CD4-positive, alpha-beta T cell (primary cell): Measurements from ENCODE around the gene OXLD1. TPM values are rescaled to one million over a fixed set of nuclear protein-coding genes. Genes with fewer than 3 reads are reported as not detected.

Experiments
- ATAC-seq: fragments of 200-7000 bp; cut with Tn5 transposase; one replicate; pipeline ENCODE4 v1.10.0; 2022; ENCODE audit warnings: mild to moderate bottlenecking; ENCODE audit not compliant: poor library complexity
- CTCF ChIA-PET: fragments of 350-600 bp; sonication (Branson Sonifier 250); formaldehyde crosslinking; loops from one replicate; lab custom pipeline; 2021; ENCODE audit warnings: antibody characterized with exemption, inconsistent platforms; lab: Charles Lee
- POLR2A ChIA-PET: fragments of 350-600 bp; sonication (Branson Sonifier 250); formaldehyde crosslinking; loops from one replicate; lab custom pipeline; 2021; ENCODE audit warnings: antibody characterized with exemption, inconsistent platforms; lab: Charles Lee
- DNase-seq, 14 experiments: peaks; one replicate each; pipeline ENCODE4 v3.0.0-alpha.2; 2013 to 2020; ENCODE audit warnings: mixed read lengths in 2 of 14
- H3K27ac ChIP-seq, 2 donors: one replicate each; pipeline versions ENCODE4 v1.5.1 to v1.7.0; 2013; ENCODE audit warnings: low read length in 2 of 2, low read depth in 1 of 2, mild to moderate bottlenecking in 1 of 2
- H3K27me3 ChIP-seq, 2 experiments: 1 replicate in 1 of 2; 2 replicates in 1 of 2; pipeline versions ENCODE4 v1.6.1 to v1.7.0; 2013; ENCODE audit warnings: low read length in 2 of 2, control low read depth in 1 of 2, mild to moderate bottlenecking in 1 of 2, moderate library complexity in 1 of 2; ENCODE audit not compliant: insufficient read depth in 2 of 2, control insufficient read depth in 1 of 2
- H3K36me3 ChIP-seq: one replicate; pipeline ENCODE4 v1.6.1; 2013; ENCODE audit warnings: low read length, control low read depth; ENCODE audit not compliant: insufficient read depth
- H3K4me1 ChIP-seq: one replicate; pipeline ENCODE4 v1.6.1; 2013; ENCODE audit warnings: low read length, control low read depth; ENCODE audit not compliant: insufficient read depth
- H3K4me3 ChIP-seq: one replicate; pipeline ENCODE4 v1.5.1; 2013; ENCODE audit warnings: mild to moderate bottlenecking, low read length, moderate library complexity
- H3K9me3 ChIP-seq, 2 experiments: 1 replicate in 1 of 2; 2 replicates in 1 of 2; pipeline versions ENCODE4 v1.6.1 to v1.7.0; 2013; ENCODE audit warnings: low read length in 2 of 2, mild to moderate bottlenecking in 2 of 2, control low read depth in 1 of 2, moderate library complexity in 1 of 2; ENCODE audit not compliant: control insufficient read depth in 1 of 2, insufficient read depth in 1 of 2
- H3K27ac Mint-ChIP-seq: one replicate; pipeline ENCODE4 v1.8.0; 2020; ENCODE audit warnings: mixed read lengths
- H3K27me3 Mint-ChIP-seq: one replicate; pipeline ENCODE4 v1.8.0; 2021; ENCODE audit warnings: mixed read lengths
- H3K36me3 Mint-ChIP-seq: one replicate; pipeline ENCODE4 v1.8.0; 2021; ENCODE audit warnings: low read depth, mixed read lengths
- H3K4me1 Mint-ChIP-seq: one replicate; pipeline ENCODE4 v1.8.0; 2021; ENCODE audit warnings: low read depth, mixed read lengths
- H3K4me3 Mint-ChIP-seq: one replicate; pipeline ENCODE4 v1.8.0; 2020; ENCODE audit warnings: mild to moderate bottlenecking, mixed read lengths
- H3K9me3 Mint-ChIP-seq: one replicate; pipeline ENCODE4 v1.8.0; 2020; ENCODE audit warnings: mixed read lengths
- intact Hi-C, 2 experiments: fragments of 100-400 bp; cut with DNase I in 1 of 2; cut with micrococcal nuclease in 1 of 2; formaldehyde crosslinking; loops; one replicate each; pipeline versions ENCODE4 v1.15.1 to v1.9.0; 2023 to 2025; cut with DNase I, micrococcal nuclease
- total RNA-seq, 174 experiments: library from RNA in 2 of 174; stranded (reverse) in 2 of 174; gene quantifications; one replicate each; pipeline ENCODE4 v1.2.3 and lab custom pipeline; 2021 to 2026
- TF ChIP-seq, protein P1 (sequence below): fragments of 200-600 bp; IDR thresholded peaks from one replicate; pipeline ENCODE4 v1.8.0; 2022; ENCODE audit warnings: antibody characterized with exemption, mild to moderate bottlenecking

The OXLD1 gene
- total RNA-seq, 2 experiments from 2014 or later, result 24.6 to 25.3 TPM

- Histone ChIP-seq H3K36me3 (peaks cover 43% of the 10 kb centered on the region), H3K4me3 (peak overlapping the region; percentile 98), H3K27me3 (no peaks in the 10 kb centered on the region), H3K27ac (peak overlapping the region; percentile 36 to 50), H3K9me3 (no peaks in the 10 kb centered on the region), H3K4me1 (peaks cover 56% of the 10 kb centered on the region)
- intact Hi-C loops, result loop anchor here (2.0 to 5.0 kb wide), 3 partner anchors 18 to 178 kb away; partner anchors contain the start of genes MRPL12 (in 1 of the 2) and P4HB (in 1 of the 2)
- TF ChIP-seq, protein P1, sequence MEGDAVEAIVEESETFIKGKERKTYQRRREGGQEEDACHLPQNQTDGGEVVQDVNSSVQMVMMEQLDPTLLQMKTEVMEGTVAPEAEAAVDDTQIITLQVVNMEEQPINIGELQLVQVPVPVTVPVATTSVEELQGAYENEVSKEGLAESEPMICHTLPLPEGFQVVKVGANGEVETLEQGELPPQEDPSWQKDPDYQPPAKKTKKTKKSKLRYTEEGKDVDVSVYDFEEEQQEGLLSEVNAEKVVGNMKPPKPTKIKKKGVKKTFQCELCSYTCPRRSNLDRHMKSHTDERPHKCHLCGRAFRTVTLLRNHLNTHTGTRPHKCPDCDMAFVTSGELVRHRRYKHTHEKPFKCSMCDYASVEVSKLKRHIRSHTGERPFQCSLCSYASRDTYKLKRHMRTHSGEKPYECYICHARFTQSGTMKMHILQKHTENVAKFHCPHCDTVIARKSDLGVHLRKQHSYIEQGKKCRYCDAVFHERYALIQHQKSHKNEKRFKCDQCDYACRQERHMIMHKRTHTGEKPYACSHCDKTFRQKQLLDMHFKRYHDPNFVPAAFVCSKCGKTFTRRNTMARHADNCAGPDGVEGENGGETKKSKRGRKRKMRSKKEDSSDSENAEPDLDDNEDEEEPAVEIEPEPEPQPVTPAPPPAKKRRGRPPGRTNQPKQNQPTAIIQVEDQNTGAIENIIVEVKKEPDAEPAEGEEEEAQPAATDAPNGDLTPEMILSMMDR, result no peak
- ChIA-PET CTCF (interaction anchor here (1.2 to 1.6 kb wide), 3 partner anchors 9 to 185 kb away, joined by 3 to 5 read pairs (median 3); no protein-coding TSS in a partner anchor), POLR2A (interaction anchor here (0.6 to 4.0 kb wide), 13 partner anchors 11 to 932 kb away, joined by 3 to 43 read pairs (median 5); partner anchors contain the start of genes ACTG1, CCDC137, CENPX and FAAP100)
- peak overlapping the region; percentile 84 for H3K4me3 Mint-ChIP-seq
- H3K36me3 Mint-ChIP-seq, result peaks cover 52% of the 10 kb centered on the region
- peaks cover 24% of the 10 kb centered on the region for H3K4me1 Mint-ChIP-seq
- peak overlapping the region; percentile 79 for H3K27ac Mint-ChIP-seq
- no peak for ATAC-seq
- no peak for DNase-seq
- H3K27me3 Mint-ChIP-seq, result no peaks in the 10 kb centered on the region
- no peaks in the 10 kb centered on the region for H3K9me3 Mint-ChIP-seq
Measured at GRCh38 chr17:81684442-81684911, 18.1 kb upstream of the OXLD1 start.

DNA sequence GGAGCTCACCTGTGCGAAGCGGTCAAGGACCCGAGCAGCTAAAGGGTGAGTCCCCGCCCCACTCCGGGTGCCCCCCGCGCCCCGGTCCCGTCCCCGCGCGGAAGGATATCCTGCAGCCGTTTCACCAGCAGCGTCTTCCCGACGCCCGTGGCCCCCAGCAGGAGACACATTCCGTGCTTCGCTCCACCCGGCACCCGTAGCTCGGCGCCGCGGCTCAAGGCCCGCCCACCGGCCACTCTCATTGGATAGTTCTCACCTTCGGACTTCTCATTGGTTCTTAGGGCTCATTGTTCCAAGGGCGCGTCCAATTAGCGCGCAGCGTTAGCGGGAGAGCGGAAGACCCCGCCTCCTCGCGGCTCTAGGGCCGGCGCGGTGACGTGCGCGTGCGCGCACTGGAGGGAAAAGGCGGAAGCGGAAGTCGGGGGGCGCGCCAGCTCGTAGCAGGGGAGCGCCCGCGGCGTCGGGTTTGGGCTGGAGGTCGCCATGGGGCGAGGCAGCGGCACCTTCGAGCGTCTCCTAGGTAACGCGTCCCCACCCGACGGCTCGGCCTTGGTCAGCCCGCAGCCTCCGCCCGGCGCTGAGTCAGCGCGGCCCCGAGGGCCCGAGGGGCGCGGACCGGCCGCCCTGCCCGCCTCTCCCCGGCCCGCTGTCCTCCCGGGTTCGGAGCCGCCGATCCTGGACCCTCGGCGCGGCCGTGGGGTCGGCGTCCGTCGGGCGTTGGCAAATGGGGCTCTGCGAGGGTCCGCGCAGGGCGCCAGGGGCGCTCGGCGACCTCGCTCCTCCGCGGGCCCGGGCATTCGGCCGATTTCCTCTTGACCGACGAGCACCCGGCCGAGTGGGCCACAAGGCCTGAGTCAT, 17.4 kb upstream of the OXLD1 start, which contains the start of the genes ARL16 and HGS:
Gene ARL16 (minus strand): TSS at position 214 of the 858 bp plus-strand sequence. CDS start 44 bp downstream, at position 170.
Gene HGS (plus strand): TSS at position 428 of the 858 bp plus-strand sequence. CDS start 56 bp downstream, at position 484.
- Histone ChIP-seq H3K4me1 (peaks cover 51% of the 10 kb centered on the region), H3K9me3 (no peaks in the 10 kb centered on the region), H3K4me3 (peak within 1 kb of the TSS; percentile 98), H3K36me3 (peaks cover 36% of the 10 kb centered on the region), H3K27ac (peak within 1 kb of the TSS; percentile 67 to 69), H3K27me3 (no peaks in the 10 kb centered on the region)
- Mint-ChIP-seq H3K27me3 (no peaks in the 10 kb centered on the region), H3K4me1 (peaks cover 24% of the 10 kb centered on the region), H3K27ac (peak within 1 kb of the TSS; percentile 81), H3K4me3 (peak within 1 kb of the TSS; percentile 100), H3K9me3 (no peaks in the 10 kb centered on the region), H3K36me3 (peaks cover 46% of the 10 kb centered on the region)
- ATAC-seq (peak; percentile 99), DNase-seq (peak; percentile 94 to 99 (median 96))
- ChIA-PET CTCF (interaction anchor here (0.6 to 1.6 kb wide), 4 partner anchors 18 to 186 kb away, joined by 3 to 5 read pairs (median 4); no protein-coding TSS in a partner anchor), POLR2A (interaction anchor here (0.6 to 4.0 kb wide), 20 partner anchors 9 to 933 kb away, joined by 3 to 43 read pairs (median 4); partner anchors contain the start of genes ACTG1, CCDC137, CENPX and FAAP100)
- TF ChIP-seq, protein P1, result no peak
- intact Hi-C loops, result loop anchor here (1.0 to 5.0 kb wide), 5 partner anchors 18 to 178 kb away; partner anchors contain the start of genes CCDC137 (in 1 of the 2), MRPL12 (in 1 of the 2), NPLOC4 (in 1 of the 2) and OXLD1 (in 1 of the 2)

DNA sequence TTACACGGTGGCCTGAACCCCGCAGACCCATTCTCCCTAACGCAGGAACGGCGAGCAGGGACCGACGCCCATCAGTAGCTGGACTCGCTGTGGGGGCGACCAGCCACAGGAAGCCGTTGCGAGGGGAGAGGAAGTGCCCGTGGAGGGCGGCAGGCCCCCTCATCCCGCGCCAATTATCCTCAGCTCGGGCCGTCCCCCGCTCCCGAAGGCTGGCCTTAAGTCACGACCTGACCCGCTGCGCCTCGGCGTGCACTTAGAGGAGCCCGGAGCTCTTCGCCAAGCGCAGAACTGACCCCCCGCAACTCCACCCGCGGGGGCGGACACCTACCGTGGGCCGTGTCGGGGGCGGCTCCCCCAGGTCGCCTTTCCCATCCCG, 16.8 kb upstream of the OXLD1 start:
- peak overlapping the region; percentile 67 to 69 for H3K27ac ChIP-seq
- peak overlapping the region; percentile 98 for H3K4me3 ChIP-seq
- POLR2A ChIA-PET, result interaction anchor here (0.9 to 4.0 kb wide), 18 partner anchors 9 to 444 kb away, joined by 3 to 43 read pairs (median 4); partner anchors contain the start of genes CCDC137, CENPX, FAAP100 and LRRC45

More for the DNA sequence above, 16.8 kb upstream of the OXLD1 start:
- Mint-ChIP-seq H3K27me3 (no peaks in the 10 kb centered on the region), H3K4me1 (peaks cover 24% of the 10 kb centered on the region), H3K9me3 (no peaks in the 10 kb centered on the region), H3K27ac (peak overlapping the region; percentile 81), H3K36me3 (peaks cover 42% of the 10 kb centered on the region), H3K4me3 (peak overlapping the region; percentile 100)
- TF ChIP-seq, protein P1, result no peak
- no peaks in the 10 kb centered on the region for H3K9me3 ChIP-seq
- ATAC-seq (no peak), DNase-seq (peak in 1 of 14 experiments; percentile 12)
- H3K36me3 ChIP-seq, result peaks cover 30% of the 10 kb centered on the region
- CTCF ChIA-PET, result interaction anchor here (0.9 to 1.6 kb wide), 3 partner anchors 19 to 186 kb away, joined by 3 to 5 read pairs (median 3); no protein-coding TSS in a partner anchor
- H3K27me3 ChIP-seq, result no peaks in the 10 kb centered on the region
- peaks cover 51% of the 10 kb centered on the region for H3K4me1 ChIP-seq
- intact Hi-C loops, result loop anchor here (1.0 to 5.0 kb wide), 4 partner anchors 17 to 179 kb away; partner anchors contain the start of genes CCDC137 (in 1 of the 2), NPLOC4 (in 1 of the 2), OXLD1 (in 1 of the 2) and P4HB (in 1 of the 2)
